LNCAP (cell line): ENCODE data around the gene HIBADH.

Experiments
- CTCF ChIP-seq: fragments of 450-650 bp; IDR thresholded peaks from 2 replicates; pipeline ENCODE4 v1.5.1; 2017; ENCODE audit warnings: mild to moderate bottlenecking

Gene HIBADH

GRCh38 chr7:27662490-27663205, at the start of gene HIBADH:
HIBADH (minus strand) TSS chr7:27662883; CDS start chr7:27662788, 95 bp downstream.
- TF ChIP-seq CTCF: no peak

- no peak for TF ChIP-seq CTCF
These were observed 49.5 kb upstream of the HIBADH start for GRCh38 chr7:27712217-27712616.

GRCh38 chr7:27709137-27710075, 46.7 kb upstream of the HIBADH start:
- TF ChIP-seq CTCF: no peak

DNA sequence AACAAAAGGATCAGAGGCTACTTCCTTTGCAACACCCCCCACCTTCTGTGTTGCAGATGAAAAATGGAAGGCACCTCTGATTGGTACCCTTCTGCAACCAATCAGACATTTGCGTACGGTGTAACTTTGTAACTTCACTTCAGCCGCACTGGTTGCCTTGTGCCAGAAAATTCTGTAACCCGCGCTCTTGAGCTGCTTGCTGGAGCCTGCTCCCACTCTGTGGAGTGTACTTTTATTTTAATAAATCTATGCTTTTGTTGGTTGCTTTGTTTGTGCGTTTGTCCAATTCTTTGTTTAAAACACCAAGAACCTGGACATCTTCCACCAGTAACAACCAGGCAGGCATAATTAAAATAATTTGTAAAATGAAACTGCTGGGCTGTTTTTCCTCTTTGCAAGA, 45.8 kb upstream of the HIBADH start:
- no peak for TF ChIP-seq CTCF

- TF ChIP-seq CTCF: no peak
These were observed 42.5 kb upstream of the HIBADH start for GRCh38 chr7:27705200-27705594.

- no peak for TF ChIP-seq CTCF
These were observed 41.9 kb upstream of the HIBADH start for GRCh38 chr7:27704422-27705199.

DNA sequence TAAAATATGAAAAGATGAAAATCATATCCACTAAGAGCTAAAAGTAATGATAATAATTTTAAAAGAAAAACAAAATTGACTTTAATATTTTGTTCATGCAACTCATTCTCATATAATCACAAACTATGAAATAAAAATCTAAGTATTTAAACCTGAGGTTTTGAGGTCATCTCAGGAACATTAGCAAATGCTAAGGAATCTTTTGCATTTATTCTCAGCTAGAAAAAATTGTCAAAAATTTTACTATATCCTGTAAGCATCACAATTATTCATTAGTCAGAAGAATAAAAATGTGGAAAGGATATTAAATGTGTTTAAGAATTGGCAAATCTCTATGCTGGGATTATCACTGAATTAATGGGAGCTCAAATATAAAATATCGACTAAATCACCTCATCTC, 40.5 kb upstream of the HIBADH start:
- TF ChIP-seq CTCF: no peak
